Measurements from ENCODE around the gene PHEX. TPM values are rescaled to one million over a fixed set of nuclear protein-coding genes. Genes with fewer than 3 reads are reported as not detected.

Gene PHEX
- total RNA-seq, 4 donors from 2014 or later = 0.14 to 0.20 TPM; not detected in 2

- intact Hi-C loops (cut with DNase I; ENCODE audit: low total_unique reads) (no loop called here), in situ Hi-C loops (cut with MboI; ENCODE audit: low pct_ligation_motif_present in 1 of 4, low pct_unique_long_range_greater_than_20kb in 1 of 4, low sequenced_read_pairs in 3 of 4) (no loop called here)
- no peaks in the 10 kb centered on the region for H3K27me3 ChIP-seq
- no peaks in the 10 kb centered on the region for H3K36me3 ChIP-seq
- no peak for DNase-seq
- H3K4me3 ChIP-seq = no peak overlapping the region
- H3K27ac ChIP-seq = no peak overlapping the region
- 73 to 87% methylated on average over 2 to 3 of the region's 3 CpGs for WGBS, 2 donors (ENCODE audit: low coverage in 1 of 2)
- H3K4me1 ChIP-seq = no peaks in the 10 kb centered on the region
- H3K9me3 ChIP-seq = no peaks in the 10 kb centered on the region
- TF ChIP-seq POLR2AphosphoS5 (IDR thresholded peaks at IDR 0.05) = no peak
- TF ChIP-seq CTCF (IDR thresholded peaks at IDR 0.05) = no peak
- TF ChIP-seq POLR2A (IDR thresholded peaks at IDR 0.05) = no peak
- no peak for TF ChIP-seq EP300 (IDR thresholded peaks at IDR 0.05; ENCODE audit: low read depth)
These were observed 21.4 kb downstream of the PHEX start for GRCh38 chrX:22053481-22053880.

GRCh38 chrX:22056235-22056634 lies 24.1 kb downstream of the PHEX start:
- Histone ChIP-seq H3K27ac (no peak overlapping the region), H3K27me3 (no peaks in the 10 kb centered on the region), H3K4me1 (no peaks in the 10 kb centered on the region), H3K4me3 (no peak overlapping the region), H3K36me3 (no peaks in the 10 kb centered on the region), H3K9me3 (no peaks in the 10 kb centered on the region)
- intact Hi-C loops (cut with DNase I; ENCODE audit: low total_unique reads) = no loop called here
- in situ Hi-C loops (cut with MboI; ENCODE audit: low pct_ligation_motif_present in 1 of 4, low pct_unique_long_range_greater_than_20kb in 1 of 4, low sequenced_read_pairs in 3 of 4) = no loop called here
- no peak for DNase-seq
- 66% methylated on average over 2 of the region's 2 CpGs; no CpG with 5 or more reads in 1 of the 2 donors for WGBS, 2 donors (ENCODE audit: low coverage in 1 of 2)
- TF ChIP-seq EP300 (IDR thresholded peaks at IDR 0.05; ENCODE audit: low read depth) = no peak
- TF ChIP-seq POLR2AphosphoS5 (IDR thresholded peaks at IDR 0.05) = no peak
- TF ChIP-seq CTCF (IDR thresholded peaks at IDR 0.05) = no peak
- no peak for TF ChIP-seq POLR2A (IDR thresholded peaks at IDR 0.05)

GRCh38 chrX:22057667-22058066 lies 25.5 kb downstream of the PHEX start:
- Histone ChIP-seq H3K36me3 (no peaks in the 10 kb centered on the region), H3K4me3 (no peak overlapping the region), H3K9me3 (no peaks in the 10 kb centered on the region), H3K27ac (no peak overlapping the region), H3K4me1 (no peaks in the 10 kb centered on the region), H3K27me3 (no peaks in the 10 kb centered on the region)
- intact Hi-C loops (cut with DNase I; ENCODE audit: low total_unique reads) (no loop called here), in situ Hi-C loops (cut with MboI; ENCODE audit: low pct_ligation_motif_present in 1 of 4, low pct_unique_long_range_greater_than_20kb in 1 of 4, low sequenced_read_pairs in 3 of 4) (no loop called here)
- DNase-seq = no peak
- TF ChIP-seq POLR2A (IDR thresholded peaks at IDR 0.05) = no peak
- TF ChIP-seq EP300 (IDR thresholded peaks at IDR 0.05; ENCODE audit: low read depth) = no peak
- no peak for TF ChIP-seq CTCF (IDR thresholded peaks at IDR 0.05)
- TF ChIP-seq POLR2AphosphoS5 (IDR thresholded peaks at IDR 0.05) = no peak
- WGBS, 2 donors (ENCODE audit: low coverage in 1 of 2) = 70% methylated on average over 3 of the region's 3 CpGs; no CpG with 5 or more reads in 1 of the 2 donors

GRCh38 chrX:22059775-22060174 lies 27.6 kb downstream of the PHEX start:
- DNase-seq = no peak
- H3K4me1 ChIP-seq = no peaks in the 10 kb centered on the region
- TF ChIP-seq POLR2A (IDR thresholded peaks at IDR 0.05) (no peak), EP300 (IDR thresholded peaks at IDR 0.05; ENCODE audit: low read depth) (no peak), POLR2AphosphoS5 (IDR thresholded peaks at IDR 0.05) (no peak), CTCF (IDR thresholded peaks at IDR 0.05) (no peak)
- H3K36me3 ChIP-seq = no peaks in the 10 kb centered on the region
- no peak overlapping the region for H3K27ac ChIP-seq
- in situ Hi-C loops (cut with MboI; ENCODE audit: low pct_ligation_motif_present in 1 of 4, low pct_unique_long_range_greater_than_20kb in 1 of 4, low sequenced_read_pairs in 3 of 4) (no loop called here), intact Hi-C loops (cut with DNase I; ENCODE audit: low total_unique reads) (no loop called here)
- no peaks in the 10 kb centered on the region for H3K27me3 ChIP-seq
- 80% methylated on average over 1 of the region's 1 CpG; no CpG with 5 or more reads in 1 of the 2 donors for WGBS, 2 donors (ENCODE audit: low coverage in 1 of 2)
- no peaks in the 10 kb centered on the region for H3K9me3 ChIP-seq
- no peak overlapping the region for H3K4me3 ChIP-seq
